H1 (cell line): ENCODE data around the gene TINAG. TPM values are rescaled to one million over a fixed set of nuclear protein-coding genes. Genes with fewer than 3 reads are reported as not detected.

Source experiments
- CBX5 ChIP-seq: fragments of 300-800, 300-1000 bp; sonication (generic); IDR thresholded peaks from 2 replicates; pipeline ENCODE4 v1.7.1; 2016; ENCODE audit warnings: antibody characterized with exemption, low read length, low read depth
- RFX5 ChIP-seq: IDR thresholded peaks from 2 replicates; pipeline ENCODE4 v1.6.1; 2011; ENCODE audit warnings: low read depth, low read length, improper control_type of control experiment, borderline replicate concordance
- polyA plus RNA-seq, 7 experiments: library from polyadenylated mRNA; depleted of rRNA in 3 of 7; stranded (reverse) in 5 of 7; unstranded in 2 of 7; fragments of >200 nt in 5 of 7; fragments of 200-250 nt in 2 of 7; gene quantifications; 1 replicate in 5 of 7; 2 replicates in 1 of 7; 4 replicates in 1 of 7; pipeline versions ENCODE4 v1.2.1 to v1.2.3, GENCODE V29; 2011 to 2013; ENCODE audit warnings: missing spikeins in 2 of 7, mixed read lengths in 2 of 7
- total RNA-seq: library from RNA; stranded (reverse); fragmentation: NEBNext Ultra II Directional; extraction: Animal tissue kit (Norgen Biotek cat#: 25700); gene quantifications from 2 replicates; pipeline ENCODE4 v1.2.1, GENCODE V29; 2021
- TF ChIP-seq, protein P1 (sequence below): IDR thresholded peaks from 2 replicates; pipeline ENCODE4 v1.6.1; 2012; ENCODE audit warnings: inconsistent platforms

TINAG gene
- total and polyA plus RNA-seq, 2 of the 8 experiments (the other 6 are each of a cell fraction or from before 2014, with no cell fraction given), result not detected

- TF ChIP-seq, protein P1, sequence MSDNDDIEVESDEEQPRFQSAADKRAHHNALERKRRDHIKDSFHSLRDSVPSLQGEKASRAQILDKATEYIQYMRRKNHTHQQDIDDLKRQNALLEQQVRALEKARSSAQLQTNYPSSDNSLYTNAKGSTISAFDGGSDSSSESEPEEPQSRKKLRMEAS, result no peak
- TF ChIP-seq RFX5 (no peak), CBX5 (no peak)
Observed at GRCh38 chr6:54310377-54311152, 2.3 kb downstream of the TINAG start (continued).
